ENCODE results near the gene RPL18A. TPM values are rescaled to one million over a fixed set of nuclear protein-coding genes. Genes with fewer than 3 reads are reported as not detected.

Gene RPL18A
- total and polyA plus RNA-seq, 4 donors: 1,221 to 3,237 (median 1,789) TPM

DNA sequence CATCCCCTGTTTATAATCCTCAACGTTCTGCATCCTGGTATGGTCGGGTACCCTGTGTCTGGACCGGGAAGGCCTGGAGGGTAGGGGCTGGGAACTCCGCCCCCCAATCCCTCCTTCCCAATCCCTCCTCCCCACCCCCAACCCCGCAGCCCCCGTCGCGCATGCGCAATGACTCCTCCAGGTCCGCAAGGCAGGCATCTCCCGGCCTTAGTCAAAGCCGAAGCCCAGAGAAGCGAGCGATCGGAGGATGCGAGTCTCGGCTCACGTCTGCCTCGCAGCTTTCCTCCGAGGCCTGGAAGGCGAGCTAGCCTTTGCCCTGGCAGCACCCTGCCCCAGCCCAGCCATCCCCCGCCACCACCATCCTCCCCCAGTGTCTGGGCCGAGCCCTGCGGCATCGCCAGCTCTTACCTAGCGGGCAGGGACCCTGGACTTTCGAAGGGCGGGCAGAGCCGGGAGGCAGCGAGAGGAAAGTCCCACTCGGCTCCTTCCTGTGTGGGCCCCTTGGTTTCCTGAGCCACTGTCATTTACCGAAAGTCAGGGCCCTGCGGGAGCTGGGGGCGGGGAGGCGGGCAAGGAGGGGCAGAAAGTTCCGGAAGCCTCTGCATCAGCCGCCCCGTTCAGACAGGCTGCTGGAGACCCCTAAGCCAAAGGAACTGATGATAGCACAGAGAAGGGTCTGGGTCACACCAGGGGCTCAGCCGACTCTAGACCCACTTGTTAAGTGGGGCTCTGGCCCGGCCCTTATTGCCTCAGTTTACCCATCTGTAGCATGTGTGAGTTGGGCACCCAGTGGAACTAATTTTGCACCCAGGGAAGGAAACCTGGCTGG is 12.0 kb upstream of the RPL18A start, which contains the start of gene JAK3:
Gene JAK3, minus strand, starts transcription at position 445 of the 829 bp plus-strand sequence. CDS start 3,565 bp downstream, outside the sequence.
- no peak within 1 kb of the TSS for H3K27ac ChIP-seq (ENCODE audit: low read depth in 1 of 2, low read length in 2 of 2)
- WGBS, 2 donors: 9 to 12% methylated on average over 36 to 40 of the region's 40 CpGs
- ATAC-seq (ENCODE audit: low FRiP score) (peak; percentile 67), DNase-seq (peak; percentile 86 to 92)
- H3K4me1 ChIP-seq (ENCODE audit: control insufficient read depth in 1 of 2, insufficient read depth in 2 of 2, low read length in 2 of 2): no peaks in the 10 kb centered on the region
- H3K27me3 ChIP-seq (ENCODE audit: control insufficient read depth in 1 of 2, insufficient read depth in 2 of 2, low read length in 1 of 2): no peaks in the 10 kb centered on the region
- peaks cover 2% of the 10 kb centered on the region for H3K9me3 ChIP-seq (ENCODE audit: control insufficient read depth, low read length)
- no peaks in the 10 kb centered on the region for H3K36me3 ChIP-seq (ENCODE audit: control insufficient read depth in 1 of 2, insufficient read depth in 2 of 2, low read length in 1 of 2)
- intact Hi-C loops (cut with DNase I): no loop called here
- no peak within 1 kb of the TSS for H3K4me3 ChIP-seq (ENCODE audit: low read length in 2 of 2)

DNA sequence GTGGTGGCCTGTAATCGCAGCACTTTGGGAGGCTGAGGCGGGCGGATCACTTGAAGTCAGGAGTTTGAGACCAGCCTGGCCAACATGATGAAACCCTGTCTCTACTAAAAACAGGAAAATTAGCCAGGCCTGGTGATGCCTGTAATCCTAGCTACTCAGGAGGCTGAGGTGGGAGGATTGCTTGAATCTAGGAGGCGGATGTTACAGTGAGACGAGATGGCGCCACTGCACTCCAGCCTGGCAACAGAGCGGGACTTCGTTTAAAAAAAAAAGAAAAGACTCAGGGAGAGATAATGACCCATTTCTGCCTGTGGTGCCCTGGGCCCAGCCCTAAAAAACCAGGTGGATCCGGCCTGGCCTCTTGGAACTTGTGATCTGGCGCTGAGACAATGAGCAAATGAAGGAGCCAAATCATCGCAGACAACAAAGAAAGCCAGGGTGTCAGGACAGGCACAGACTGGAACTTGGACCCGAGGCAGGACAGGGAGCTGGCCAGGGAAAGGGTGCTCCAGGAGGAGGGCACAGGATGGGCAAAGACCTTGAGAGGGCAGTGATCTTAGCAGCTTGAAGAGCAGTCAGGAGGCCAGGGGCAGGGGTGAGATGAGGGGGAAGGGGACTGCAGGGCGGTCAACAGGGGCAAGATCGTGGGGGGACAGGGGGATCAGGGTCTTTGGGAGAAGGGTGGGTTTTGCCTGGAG is 11.0 kb upstream of the RPL18A start:
- Histone ChIP-seq H3K9me3 (ENCODE audit: control insufficient read depth, low read length) (peaks cover 2% of the 10 kb centered on the region), H3K27me3 (ENCODE audit: control insufficient read depth in 1 of 2, insufficient read depth in 2 of 2, low read length in 1 of 2) (no peaks in the 10 kb centered on the region), H3K27ac (ENCODE audit: low read depth in 1 of 2, low read length in 2 of 2) (no peak overlapping the region), H3K4me3 (ENCODE audit: low read length in 2 of 2) (no peak overlapping the region), H3K4me1 (ENCODE audit: control insufficient read depth in 1 of 2, insufficient read depth in 2 of 2, low read length in 2 of 2) (no peaks in the 10 kb centered on the region), H3K36me3 (ENCODE audit: control insufficient read depth in 1 of 2, insufficient read depth in 2 of 2, low read length in 1 of 2) (no peaks in the 10 kb centered on the region)
- ATAC-seq (ENCODE audit: low FRiP score) (no peak), DNase-seq (no peak)
- 88 to 91% methylated on average over 14 of the region's 14 CpGs for WGBS, 2 donors
- intact Hi-C loops (cut with DNase I): no loop called here

DNA sequence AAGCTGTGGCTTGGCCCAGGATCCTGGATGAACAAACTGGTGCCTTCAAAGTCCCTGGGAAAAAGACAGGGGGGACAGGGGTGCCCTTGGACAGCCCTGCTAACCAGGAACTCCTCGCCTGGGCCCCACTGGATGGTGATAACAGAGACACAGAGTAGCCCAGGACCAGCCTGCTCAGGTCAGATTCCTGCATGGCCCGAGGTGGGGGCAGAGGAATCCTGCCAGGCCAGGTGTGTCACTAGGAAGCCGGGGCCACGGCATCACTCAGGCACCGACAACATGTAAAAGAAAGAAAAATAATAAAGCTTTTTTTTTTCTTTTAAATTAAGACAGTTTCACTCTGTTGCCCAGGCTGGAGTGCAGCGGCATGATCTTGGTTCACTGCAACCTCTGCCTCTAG is 5.6 kb upstream of the RPL18A start:
- Histone ChIP-seq H3K27ac (ENCODE audit: low read depth in 1 of 2, low read length in 2 of 2) (no peak overlapping the region), H3K27me3 (ENCODE audit: control insufficient read depth in 1 of 2, insufficient read depth in 2 of 2, low read length in 1 of 2) (no peaks in the 10 kb centered on the region), H3K9me3 (ENCODE audit: control insufficient read depth, low read length) (peaks cover 2% of the 10 kb centered on the region), H3K4me1 (ENCODE audit: control insufficient read depth in 1 of 2, insufficient read depth in 2 of 2, low read length in 2 of 2) (no peaks in the 10 kb centered on the region), H3K4me3 (ENCODE audit: low read length in 2 of 2) (no peak overlapping the region), H3K36me3 (ENCODE audit: control insufficient read depth in 1 of 2, insufficient read depth in 2 of 2, low read length in 1 of 2) (no peaks in the 10 kb centered on the region)
- no peak for ATAC-seq (ENCODE audit: low FRiP score)
- intact Hi-C loops (cut with DNase I): loop anchor here in 1 of 2 donors (10.0 kb wide), 1 partner anchor 379 kb away; the partner anchor contains the start of gene SLC27A1
- 81 to 89% methylated on average over 6 of the region's 6 CpGs for WGBS, 2 donors
- DNase-seq: no peak

DNA sequence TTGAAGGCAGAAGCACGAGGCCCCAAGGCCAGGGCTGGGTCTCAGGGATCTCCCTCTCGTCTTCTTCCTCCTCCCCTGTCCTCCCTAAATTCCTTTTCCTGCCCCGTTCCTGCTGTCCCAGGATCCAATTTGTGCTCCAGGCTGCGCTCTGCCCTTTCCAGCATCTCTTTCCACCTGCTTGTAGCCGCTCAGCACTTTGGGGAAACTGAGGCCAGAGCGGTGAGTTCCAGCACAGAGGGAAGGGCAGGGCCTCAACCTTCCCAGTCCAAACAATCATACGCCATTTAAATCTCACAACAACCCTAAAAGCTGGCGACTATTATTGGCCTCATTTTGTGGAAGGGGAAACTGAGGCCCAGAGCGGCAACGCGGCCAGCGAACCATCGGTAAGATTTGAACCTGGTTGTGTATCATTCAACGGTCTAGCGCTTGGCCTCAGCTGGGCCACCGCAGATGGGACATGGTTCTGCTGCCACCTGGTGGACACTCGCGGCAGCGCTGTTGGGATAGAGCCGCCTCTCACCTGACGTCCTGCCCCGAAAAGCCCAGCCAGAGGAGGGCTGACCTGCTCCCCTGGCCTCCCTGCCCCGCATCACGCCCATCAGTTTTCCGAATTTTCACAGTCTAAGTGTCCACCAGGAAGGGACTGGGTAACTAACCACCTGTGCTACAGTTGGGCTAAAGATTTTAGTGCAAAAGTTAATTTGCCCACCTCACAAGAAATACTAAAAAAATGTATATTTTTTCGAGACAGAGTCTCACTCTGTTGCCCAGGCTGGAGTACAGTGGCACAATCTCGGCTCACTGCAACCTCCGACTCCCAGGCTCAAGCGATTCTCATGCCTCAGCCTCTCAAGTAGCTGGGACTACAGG is 4.2 kb upstream of the RPL18A start:
- ATAC-seq (ENCODE audit: low FRiP score): peak; percentile 78

DNA sequence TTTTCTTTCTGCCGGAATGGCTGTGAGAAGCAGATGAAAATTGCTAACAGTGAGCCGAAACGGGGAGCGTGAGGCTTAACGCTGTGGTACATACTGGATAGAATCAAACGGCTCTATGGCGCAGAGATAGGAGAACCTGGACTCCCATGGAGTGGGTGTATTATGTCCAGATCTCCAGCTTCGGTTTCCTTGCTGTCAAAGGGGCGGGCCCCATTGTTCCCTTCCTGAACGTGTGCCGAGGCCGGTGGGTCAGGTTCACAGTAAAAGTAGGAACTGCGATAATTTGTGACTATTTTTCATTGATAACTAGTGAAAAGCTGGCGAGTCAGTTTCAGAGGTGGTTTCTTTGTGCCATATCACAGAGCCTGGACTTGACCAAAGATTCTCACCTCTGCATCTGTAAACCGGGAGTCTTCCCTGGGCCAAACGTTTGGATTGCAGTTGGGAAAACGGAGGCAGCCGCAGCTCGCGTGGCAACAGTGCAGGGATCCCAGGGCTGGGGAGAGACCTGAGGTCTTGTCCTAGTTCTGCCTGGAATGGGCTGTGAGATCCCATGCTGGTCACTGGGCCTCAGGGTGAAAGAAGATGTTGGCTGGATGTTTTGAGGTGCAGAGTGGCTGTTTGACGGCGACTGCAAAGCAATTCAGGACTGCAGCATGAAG is 752 bp downstream of the RPL18A start:
- H3K4me1 ChIP-seq (ENCODE audit: control insufficient read depth in 1 of 2, insufficient read depth in 2 of 2, low read length in 2 of 2): peaks cover 2 to 6% of the 10 kb centered on the region in 2 donors
- no peaks in the 10 kb centered on the region for H3K9me3 ChIP-seq (ENCODE audit: control insufficient read depth, low read length)
- ATAC-seq (ENCODE audit: low FRiP score) (no peak), DNase-seq (no peak)
- no peaks in the 10 kb centered on the region for H3K27me3 ChIP-seq (ENCODE audit: control insufficient read depth in 1 of 2, insufficient read depth in 2 of 2, low read length in 1 of 2)
- 2% methylated on average over 22 of the region's 22 CpGs for WGBS, 2 donors
- intact Hi-C loops (cut with DNase I): loop anchor here in 1 of 2 donors (5.0 kb wide), 1 partner anchor 137 kb away; no protein-coding TSS in a partner anchor
- H3K4me3 ChIP-seq (ENCODE audit: low read length in 2 of 2): peak overlapping the region; percentile 31 to 83
- peak overlapping the region in 1 of 2 donors; percentile 2 for H3K27ac ChIP-seq (ENCODE audit: low read depth in 1 of 2, low read length in 2 of 2)
- H3K36me3 ChIP-seq (ENCODE audit: control insufficient read depth in 1 of 2, insufficient read depth in 2 of 2, low read length in 1 of 2): peaks cover 0 to 1% of the 10 kb centered on the region in 2 donors

More for the DNA sequence above, 4.2 kb upstream of the RPL18A start:
- Histone ChIP-seq H3K4me1 (ENCODE audit: control insufficient read depth in 1 of 2, insufficient read depth in 2 of 2, low read length in 2 of 2) (no peaks in the 10 kb centered on the region), H3K27me3 (ENCODE audit: control insufficient read depth in 1 of 2, insufficient read depth in 2 of 2, low read length in 1 of 2) (no peaks in the 10 kb centered on the region), H3K4me3 (ENCODE audit: low read length in 2 of 2) (no peak overlapping the region), H3K9me3 (ENCODE audit: control insufficient read depth, low read length) (peaks cover 2% of the 10 kb centered on the region), H3K36me3 (ENCODE audit: control insufficient read depth in 1 of 2, insufficient read depth in 2 of 2, low read length in 1 of 2) (no peaks in the 10 kb centered on the region), H3K27ac (ENCODE audit: low read depth in 1 of 2, low read length in 2 of 2) (no peak overlapping the region)
- 13% methylated on average over 29 of the region's 29 CpGs for WGBS, 2 donors
- peak; percentile 89 to 97 for DNase-seq
- intact Hi-C loops (cut with DNase I): loop anchor here in 1 of 2 donors (10.0 kb wide), 1 partner anchor 381 kb away; the partner anchor contains the start of gene SLC27A1

DNA sequence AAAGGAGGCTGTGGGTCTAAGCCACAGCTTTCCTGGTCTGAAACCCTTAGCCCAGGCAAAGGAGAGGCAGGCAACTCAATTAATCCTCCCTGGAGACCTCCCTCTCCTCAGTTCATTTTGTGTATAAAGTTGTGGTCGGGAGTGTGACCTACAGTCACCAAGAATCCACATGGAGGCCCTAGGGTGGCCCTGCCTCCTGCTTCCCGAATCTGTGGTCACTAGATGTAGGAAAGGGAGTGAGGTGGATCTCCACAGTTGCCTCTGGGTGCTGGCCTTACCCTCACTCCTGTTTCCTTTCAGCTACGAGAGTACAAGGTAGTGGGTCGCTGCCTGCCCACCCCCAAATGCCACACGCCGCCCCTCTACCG is 1.3 kb downstream of the RPL18A start:
- Histone ChIP-seq H3K9me3 (ENCODE audit: control insufficient read depth, low read length) (no peaks in the 10 kb centered on the region), H3K27ac (ENCODE audit: low read depth in 1 of 2, low read length in 2 of 2) (no peak overlapping the region), H3K4me3 (ENCODE audit: low read length in 2 of 2) (peak overlapping the region in 1 of 2 donors; percentile 83), H3K36me3 (ENCODE audit: control insufficient read depth in 1 of 2, insufficient read depth in 2 of 2, low read length in 1 of 2) (peaks cover 0 to 1% of the 10 kb centered on the region in 2 donors), H3K4me1 (ENCODE audit: control insufficient read depth in 1 of 2, insufficient read depth in 2 of 2, low read length in 2 of 2) (peaks cover 2 to 6% of the 10 kb centered on the region in 2 donors), H3K27me3 (ENCODE audit: control insufficient read depth in 1 of 2, insufficient read depth in 2 of 2, low read length in 1 of 2) (no peaks in the 10 kb centered on the region)
- 55 to 56% methylated on average over 7 of the region's 7 CpGs for WGBS, 2 donors
- ATAC-seq (ENCODE audit: low FRiP score): no peak
- DNase-seq: no peak
- intact Hi-C loops (cut with DNase I): loop anchor here in 1 of 2 donors (5.0 kb wide), 1 partner anchor 136 kb away; no protein-coding TSS in a partner anchor

DNA sequence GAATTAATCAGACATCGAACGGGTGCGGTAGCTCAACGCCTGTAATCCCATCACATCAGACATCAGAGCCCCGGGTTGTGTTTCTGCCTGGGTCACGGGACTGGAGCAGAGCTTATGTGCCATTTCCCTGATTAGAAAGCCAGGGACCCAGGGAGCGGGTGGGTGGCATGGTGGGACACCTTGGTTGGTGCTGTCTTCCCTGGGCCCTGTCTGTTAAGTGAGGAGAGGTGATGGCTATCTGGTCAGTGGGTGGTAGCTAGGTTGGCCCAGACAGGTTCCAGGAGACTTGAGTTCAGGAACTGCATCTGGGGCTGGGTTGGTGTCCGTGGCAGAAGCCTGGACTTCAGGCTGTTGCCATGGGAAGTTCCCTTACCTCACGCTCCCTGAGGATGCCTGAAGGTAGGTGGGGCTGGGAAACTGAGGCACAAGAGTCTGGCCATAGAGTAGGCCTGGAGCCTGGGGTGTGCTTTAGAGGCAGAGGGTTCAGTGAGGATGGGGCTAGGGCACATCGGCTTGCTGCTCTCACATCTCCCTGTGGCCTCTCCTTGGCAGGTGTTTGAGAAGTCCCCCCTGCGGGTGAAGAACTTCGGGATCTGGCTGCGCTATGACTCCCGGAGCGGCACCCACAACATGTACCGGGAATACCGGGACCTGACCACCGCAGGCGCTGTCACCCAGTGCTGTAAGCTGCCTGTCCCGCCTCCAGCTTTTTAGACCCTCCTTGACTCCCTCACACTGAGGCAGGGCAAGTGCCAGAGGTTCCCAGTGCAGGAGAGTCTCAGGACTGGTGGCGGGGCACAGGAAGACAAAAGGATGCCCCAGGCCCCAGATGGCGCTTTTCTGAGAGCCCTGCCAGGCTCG is 2.1 kb downstream of the RPL18A start:
- Histone ChIP-seq H3K4me1 (ENCODE audit: control insufficient read depth in 1 of 2, insufficient read depth in 2 of 2, low read length in 2 of 2) (peaks cover 2 to 6% of the 10 kb centered on the region in 2 donors), H3K36me3 (ENCODE audit: control insufficient read depth in 1 of 2, insufficient read depth in 2 of 2, low read length in 1 of 2) (peaks cover 0 to 1% of the 10 kb centered on the region in 2 donors), H3K27me3 (ENCODE audit: control insufficient read depth in 1 of 2, insufficient read depth in 2 of 2, low read length in 1 of 2) (no peaks in the 10 kb centered on the region), H3K4me3 (ENCODE audit: low read length in 2 of 2) (no peak overlapping the region), H3K9me3 (ENCODE audit: control insufficient read depth, low read length) (no peaks in the 10 kb centered on the region), H3K27ac (ENCODE audit: low read depth in 1 of 2, low read length in 2 of 2) (no peak overlapping the region)
- intact Hi-C loops (cut with DNase I): loop anchor here in 1 of 2 donors (5.0 kb wide), 1 partner anchor 136 kb away; no protein-coding TSS in a partner anchor
- no peak for ATAC-seq (ENCODE audit: low FRiP score)
- DNase-seq: no peak
- 85 to 91% methylated on average over 22 to 23 of the region's 23 CpGs for WGBS, 2 donors
